ENCODE results near the gene LCT.
"Not testable (repeated sequence)": the region's sequence is repeated elsewhere in the genome, so short reads cannot be mapped to it uniquely, and the experiment has no call there.

The LCT gene

GRCh38 chr2:135836596-135837270 lies at the start of gene LCT:
TSS of gene LCT (minus strand) at chr2:135837184. CDS start at chr2:135837169, 15 bp downstream.
- DNase-seq, result no peak

- DNase-seq, result no peak
Measured at GRCh38 chr2:135885709-135886108, 48.7 kb upstream of the LCT start.

GRCh38 chr2:135882415-135882814 lies 45.4 kb upstream of the LCT start:
- no peak for DNase-seq

- not testable (repeated sequence) for DNase-seq
Measured at GRCh38 chr2:135876770-135877169, 39.8 kb upstream of the LCT start.

- peak; percentile 99 for DNase-seq
Measured at GRCh38 chr2:135876066-135876711, 39.2 kb upstream of the LCT start, which contains the start of gene MCM6. TSS of gene MCM6 (minus strand) at chr2:135876443. CDS start at chr2:135876365, 78 bp downstream.

GRCh38 chr2:135875491-135876065 lies 38.6 kb upstream of the LCT start:
- peak; percentile 61 to 75 for DNase-seq

GRCh38 chr2:135874777-135875365 lies 37.9 kb upstream of the LCT start:
- DNase-seq, result no peak

- no peak for DNase-seq
Measured at GRCh38 chr2:135870571-135870970, 33.6 kb upstream of the LCT start.

- no peak for DNase-seq
Measured at GRCh38 chr2:135863233-135863632, 26.2 kb upstream of the LCT start.

- DNase-seq, result no peak
Measured at GRCh38 chr2:135862718-135863117, 25.7 kb upstream of the LCT start.

GRCh38 chr2:135853401-135853800 lies 16.4 kb upstream of the LCT start:
- DNase-seq, result no peak

GRCh38 chr2:135851858-135852257 lies 14.9 kb upstream of the LCT start:
- no peak for DNase-seq

- no peak for DNase-seq
Measured at GRCh38 chr2:135850892-135851668, 14.1 kb upstream of the LCT start.

GRCh38 chr2:135849087-135849486 lies 12.1 kb upstream of the LCT start:
- DNase-seq, result no peak

GRCh38 chr2:135845997-135846396 lies 9.0 kb upstream of the LCT start:
- no peak for DNase-seq

- DNase-seq, result no peak
Measured at GRCh38 chr2:135845257-135845656, 8.3 kb upstream of the LCT start.

GRCh38 chr2:135844301-135844895 lies 7.4 kb upstream of the LCT start:
- DNase-seq, result no peak

GRCh38 chr2:135843671-135844070 lies 6.7 kb upstream of the LCT start:
- DNase-seq, result no peak

GRCh38 chr2:135840601-135841000 lies 3.6 kb upstream of the LCT start:
- DNase-seq, result no peak

GRCh38 chr2:135839713-135840112 lies 2.7 kb upstream of the LCT start:
- no peak for DNase-seq

- no peak for DNase-seq
Measured at GRCh38 chr2:135838502-135838901, 1.5 kb upstream of the LCT start.

GRCh38 chr2:135832891-135833290 lies 4.1 kb downstream of the LCT start:
- no peak for DNase-seq

Data from CD4-positive, alpha-beta T cell treated with Interferon alpha-2 for 1 hour (primary cell).